IPS-20b (cell line): ENCODE results near the gene ATP8B1.

Experiments used
- H3K27ac ChIP-seq: one replicate; pipeline ENCODE4 v1.5.1; 2013; ENCODE audit warnings: low read length
- H3K27me3 ChIP-seq: 2 replicates; pipeline ENCODE4 v1.6.1; 2013; ENCODE audit warnings: mild to moderate bottlenecking, low read length, inconsistent platforms; ENCODE audit not compliant: insufficient read depth
- H3K36me3 ChIP-seq: 2 replicates; pipeline ENCODE4 v1.6.1; 2013; ENCODE audit warnings: low read depth, mild to moderate bottlenecking, inconsistent platforms, low read length, moderate library complexity; ENCODE audit not compliant: insufficient read depth
- H3K4me1 ChIP-seq: 2 replicates; pipeline ENCODE4 v1.6.1; 2013; ENCODE audit warnings: mild to moderate bottlenecking, control low read depth, inconsistent platforms, low read length, moderate library complexity; ENCODE audit not compliant: insufficient read depth
- H3K4me3 ChIP-seq: 2 replicates; pipeline ENCODE4 v1.5.1; 2013; ENCODE audit warnings: mild to moderate bottlenecking, low read length, inconsistent platforms
- H3K9ac ChIP-seq: 2 replicates; pipeline ENCODE4 v1.6.1; 2013; ENCODE audit warnings: low read depth, mild to moderate bottlenecking, inconsistent platforms, low read length, moderate library complexity
- H3K9me3 ChIP-seq: 2 replicates; pipeline ENCODE4 v1.6.1; 2013; ENCODE audit warnings: mild to moderate bottlenecking, low read depth, low read length, inconsistent platforms; ENCODE audit not compliant: insufficient read depth

ATP8B1 gene

GRCh38 chr18:57619876-57620275 lies 183.2 kb downstream of the ATP8B1 start:
- no peaks in the 10 kb centered on the region for H3K27me3 ChIP-seq
- no peak overlapping the region for H3K9ac ChIP-seq
- H3K4me3 ChIP-seq = no peak overlapping the region
- no peak overlapping the region for H3K27ac ChIP-seq
- peaks cover 45% of the 10 kb centered on the region for H3K36me3 ChIP-seq
- H3K9me3 ChIP-seq = no peaks in the 10 kb centered on the region
- H3K4me1 ChIP-seq = peaks cover 6% of the 10 kb centered on the region; the same call in 1 of the 2 replicates

- no peak overlapping the region for H3K27ac ChIP-seq
- H3K36me3 ChIP-seq = peaks cover 55% of the 10 kb centered on the region
- no peak overlapping the region for H3K4me3 ChIP-seq
Observed at GRCh38 chr18:57618910-57619309, 184.2 kb downstream of the ATP8B1 start.

GRCh38 chr18:57603871-57604270 lies 199.2 kb downstream of the ATP8B1 start:
- Histone ChIP-seq H3K9ac (no peak overlapping the region), H3K4me3 (no peak overlapping the region), H3K9me3 (no peaks in the 10 kb centered on the region), H3K4me1 (no peaks in the 10 kb centered on the region), H3K36me3 (peaks cover 99% of the 10 kb centered on the region), H3K27me3 (no peaks in the 10 kb centered on the region), H3K27ac (no peak overlapping the region)

More at GRCh38 chr18:57618910-57619309, 184.2 kb downstream of the ATP8B1 start:
- Histone ChIP-seq H3K9me3 (no peaks in the 10 kb centered on the region), H3K9ac (no peak overlapping the region), H3K27me3 (no peaks in the 10 kb centered on the region), H3K4me1 (peaks cover 6% of the 10 kb centered on the region; the same call in 1 of the 2 replicates)
